Measurements from ENCODE around the gene MEN1. TPM values are rescaled to one million over a fixed set of nuclear protein-coding genes. Genes with fewer than 3 reads are reported as not detected.
A peak's percentile ranks its signal among the peaks of the same experiment; 100 is the strongest.

MEN1 gene
- total and polyA plus RNA-seq, 8 donors, result 26.9 to 46.5 (median 37.0) TPM

GRCh38 chr11:64777449-64778222 lies 32.7 kb downstream of the MEN1 start:
- Histone ChIP-seq H3K4me1 (peaks cover 7 to 57% of the 10 kb centered on the region in 2 donors), H3K27me3 (no peaks in the 10 kb centered on the region), H3K27ac (peak overlapping the region; percentile 98 to 99), H3K4me3 (peak overlapping the region; percentile 71 to 84), H3K9me3 (no peaks in the 10 kb centered on the region), H3K36me3 (peaks cover 0 to 43% of the 10 kb centered on the region in 2 donors)
- DNase-seq (peak; percentile 86 to 96 (median 90)), ATAC-seq (peak; percentile 28)
- intact Hi-C loops (cut with DNase I), result no loop called here
- no peak for TF ChIP-seq CTCF (IDR thresholded peaks at IDR 0.05)

- Histone ChIP-seq H3K4me1 (peaks cover 7 to 65% of the 10 kb centered on the region in 2 donors), H3K4me3 (peak overlapping the region; percentile 58 to 84), H3K27me3 (no peaks in the 10 kb centered on the region), H3K27ac (peak overlapping the region; percentile 31 to 99), H3K36me3 (peaks cover 0 to 51% of the 10 kb centered on the region in 2 donors), H3K9me3 (no peaks in the 10 kb centered on the region)
- intact Hi-C loops (cut with DNase I), result no loop called here
- DNase-seq (peak in 1 of 4 donors; percentile 2), ATAC-seq (no peak)
- TF ChIP-seq CTCF (IDR thresholded peaks at IDR 0.05), result no peak
Observed at GRCh38 chr11:64776875-64777274, 33.5 kb downstream of the MEN1 start.

- peak in 1 of 4 donors; percentile 3 for DNase-seq
- Histone ChIP-seq H3K36me3 (peaks cover 0 to 55% of the 10 kb centered on the region in 2 donors), H3K27ac (peak overlapping the region in 1 of 2 donors; percentile 99), H3K9me3 (no peaks in the 10 kb centered on the region), H3K4me1 (peaks cover 7 to 69% of the 10 kb centered on the region in 2 donors), H3K4me3 (peak overlapping the region in 1 of 2 donors; percentile 84), H3K27me3 (no peaks in the 10 kb centered on the region)
- intact Hi-C loops (cut with DNase I), result no loop called here
- no peak for ATAC-seq
- no peak for TF ChIP-seq CTCF (IDR thresholded peaks at IDR 0.05)
Observed at GRCh38 chr11:64776425-64776824, 33.9 kb downstream of the MEN1 start.

- Histone ChIP-seq H3K27ac (peak overlapping the region in 1 of 2 donors; percentile 82), H3K36me3 (peaks cover 0 to 78% of the 10 kb centered on the region in 2 donors), H3K4me1 (peaks cover 7 to 67% of the 10 kb centered on the region in 2 donors), H3K9me3 (no peaks in the 10 kb centered on the region), H3K4me3 (no peak overlapping the region), H3K27me3 (no peaks in the 10 kb centered on the region)
- TF ChIP-seq CTCF (IDR thresholded peaks at IDR 0.05), result no peak
- DNase-seq (peak in 1 of 4 donors; percentile 1), ATAC-seq (no peak)
- intact Hi-C loops (cut with DNase I), result no loop called here
Observed at GRCh38 chr11:64774144-64774543, 36.2 kb downstream of the MEN1 start.

GRCh38 chr11:64772303-64773018 lies 37.9 kb downstream of the MEN1 start:
- Histone ChIP-seq H3K4me3 (no peak overlapping the region), H3K27me3 (no peaks in the 10 kb centered on the region), H3K36me3 (peaks cover 6 to 95% of the 10 kb centered on the region in 2 donors), H3K27ac (peak overlapping the region in 1 of 2 donors; percentile 82), H3K9me3 (no peaks in the 10 kb centered on the region), H3K4me1 (peaks cover 7 to 77% of the 10 kb centered on the region in 2 donors)
- ATAC-seq (no peak), DNase-seq (no peak)
- intact Hi-C loops (cut with DNase I), result no loop called here
- no peak for TF ChIP-seq CTCF (IDR thresholded peaks at IDR 0.05)
